ENCODE measurements around the gene FIG4. TPM values are rescaled to one million over a fixed set of nuclear protein-coding genes. Genes with fewer than 3 reads are reported as not detected.

The FIG4 gene
- total RNA-seq, 1 donor from 2014 or later, result 13.0 TPM

- H3K4me3 Mint-ChIP-seq (ENCODE audit: unreplicated experiment), result no peak overlapping the region
- no peak for DNase-seq (ENCODE audit: low spot score)
- H3K27me3 Mint-ChIP-seq (ENCODE audit: low read depth), result no peaks in the 10 kb centered on the region
- peaks cover 2% of the 10 kb centered on the region for H3K36me3 Mint-ChIP-seq (ENCODE audit: low read depth)
- H3K4me1 Mint-ChIP-seq (ENCODE audit: low read depth), result peaks cover 24% of the 10 kb centered on the region
- H3K27ac Mint-ChIP-seq (ENCODE audit: unreplicated experiment), result peak overlapping the region; percentile 52
- TF ChIP-seq CTCF (IDR thresholded peaks at IDR 0.05), result no peak
- H3K9me3 Mint-ChIP-seq (ENCODE audit: low read depth), result peaks cover 16% of the 10 kb centered on the region
Observed at GRCh38 chr6:109687271-109687761, 3.8 kb upstream of the FIG4 start.

GRCh38 chr6:109690373-109690736 is 741 bp upstream of the FIG4 start:
- H3K27ac Mint-ChIP-seq (ENCODE audit: unreplicated experiment), result peak overlapping the region; percentile 94
- H3K36me3 Mint-ChIP-seq (ENCODE audit: low read depth), result no peaks in the 10 kb centered on the region
- TF ChIP-seq CTCF (IDR thresholded peaks at IDR 0.05), result no peak
- H3K9me3 Mint-ChIP-seq (ENCODE audit: low read depth), result peaks cover 5% of the 10 kb centered on the region
- H3K4me1 Mint-ChIP-seq (ENCODE audit: low read depth), result peaks cover 25% of the 10 kb centered on the region
- no peaks in the 10 kb centered on the region for H3K27me3 Mint-ChIP-seq (ENCODE audit: low read depth)
- H3K4me3 Mint-ChIP-seq (ENCODE audit: unreplicated experiment), result peak overlapping the region; percentile 96
- peak; percentile 83 for DNase-seq (ENCODE audit: low spot score)

- DNase-seq (ENCODE audit: low spot score), result no peak
- TF ChIP-seq CTCF (IDR thresholded peaks at IDR 0.05), result no peak
- H3K9me3 Mint-ChIP-seq (ENCODE audit: low read depth), result no peaks in the 10 kb centered on the region
- H3K36me3 Mint-ChIP-seq (ENCODE audit: low read depth), result peaks cover 2% of the 10 kb centered on the region
- no peak overlapping the region for H3K4me3 Mint-ChIP-seq (ENCODE audit: unreplicated experiment)
- peaks cover 22% of the 10 kb centered on the region for H3K4me1 Mint-ChIP-seq (ENCODE audit: low read depth)
- H3K27ac Mint-ChIP-seq (ENCODE audit: unreplicated experiment), result no peak overlapping the region
- no peaks in the 10 kb centered on the region for H3K27me3 Mint-ChIP-seq (ENCODE audit: low read depth)
Observed at GRCh38 chr6:109693111-109693510, 2.0 kb downstream of the FIG4 start.

- Mint-ChIP-seq H3K4me1 (ENCODE audit: low read depth) (peaks cover 16% of the 10 kb centered on the region), H3K4me3 (ENCODE audit: unreplicated experiment) (no peak overlapping the region), H3K36me3 (ENCODE audit: low read depth) (peaks cover 2% of the 10 kb centered on the region), H3K27ac (ENCODE audit: unreplicated experiment) (no peak overlapping the region), H3K27me3 (ENCODE audit: low read depth) (no peaks in the 10 kb centered on the region), H3K9me3 (ENCODE audit: low read depth) (no peaks in the 10 kb centered on the region)
- DNase-seq (ENCODE audit: low spot score), result no peak
- TF ChIP-seq CTCF (IDR thresholded peaks at IDR 0.05), result no peak
Observed at GRCh38 chr6:109695468-109695867, 4.4 kb downstream of the FIG4 start.

DNA sequence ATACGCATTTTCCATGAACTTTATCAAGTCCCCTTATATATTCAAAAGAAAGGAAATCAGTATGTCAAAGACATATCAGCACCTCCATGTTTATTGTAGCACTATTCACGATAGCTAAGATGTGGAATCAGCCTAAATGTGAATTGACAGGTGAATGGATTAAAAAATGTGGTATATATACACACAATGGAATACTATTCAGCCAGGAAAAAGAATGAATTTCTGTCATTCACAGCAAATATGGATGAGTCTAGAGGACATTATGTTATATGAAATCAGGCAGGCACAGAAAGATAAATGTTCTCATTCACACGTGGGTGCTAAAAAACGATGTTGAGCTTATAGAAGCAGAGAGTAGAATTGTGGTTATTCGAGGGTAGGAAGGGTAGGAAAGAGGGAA is 5.3 kb downstream of the FIG4 start:
- H3K27me3 Mint-ChIP-seq (ENCODE audit: low read depth), result no peaks in the 10 kb centered on the region

More for the DNA sequence above, 5.3 kb downstream of the FIG4 start:
- H3K27ac Mint-ChIP-seq (ENCODE audit: unreplicated experiment), result no peak overlapping the region
- H3K4me1 Mint-ChIP-seq (ENCODE audit: low read depth), result peaks cover 16% of the 10 kb centered on the region
- DNase-seq (ENCODE audit: low spot score), result no peak
- no peaks in the 10 kb centered on the region for H3K9me3 Mint-ChIP-seq (ENCODE audit: low read depth)
- no peak overlapping the region for H3K4me3 Mint-ChIP-seq (ENCODE audit: unreplicated experiment)
- peaks cover 2% of the 10 kb centered on the region for H3K36me3 Mint-ChIP-seq (ENCODE audit: low read depth)
- TF ChIP-seq CTCF (IDR thresholded peaks at IDR 0.05), result no peak

Measured in chondrocyte (in vitro differentiated cells).